AG04449 (cell line): Measurements from ENCODE around the gene ANKH.

Experiments used
- CTCF ChIA-PET: fragments of 350-600 bp; formaldehyde crosslinking; extraction: SDS; loops from one replicate; lab custom pipeline; 2021; ENCODE audit warnings: antibody characterized with exemption; lab: Yijun Ruan, JAX
- POLR2A ChIA-PET: fragments of 400-600, 350-600 bp; formaldehyde crosslinking; extraction: SDS; loops from one replicate; lab custom pipeline; 2020; ENCODE audit warnings: antibody characterized with exemption, inconsistent platforms; lab: Yijun Ruan, JAX
- DNase-seq: peaks from one replicate; pipeline ENCODE4 v3.0.0-alpha.2; 2010; ENCODE audit warnings: low read depth, low spot score
- H3K4me3 ChIP-seq: 2 replicates; pipeline ENCODE4 v1.5.1; 2011; ENCODE audit warnings: low read depth, mild to moderate bottlenecking, control low read depth, low read length
- CTCF ChIP-seq: IDR thresholded peaks from one replicate; pipeline ENCODE4 v1.5.1; 2011; ENCODE audit warnings: mild to moderate bottlenecking, moderate library complexity, low read length, control low read depth, inconsistent platforms; ENCODE audit not compliant: insufficient read depth; ENCODE audit errors: missing control alignments

ANKH gene

GRCh38 chr5:14667770-14668169 lies 203.8 kb downstream of the ANKH start:
- ChIA-PET CTCF (interaction anchor here (1.0 to 2.2 kb wide), 6 partner anchors 10 to 346 kb away, joined by 3 to 11 read pairs (median 6); no protein-coding TSS in a partner anchor), POLR2A (interaction anchor here (1.0 kb wide), 1 partner anchor 47 kb away, joined by 3 read pairs; no protein-coding TSS in a partner anchor)
- no peak for DNase-seq
- no peak overlapping the region for H3K4me3 ChIP-seq
- no peak for TF ChIP-seq CTCF

- POLR2A ChIA-PET, result interaction anchor here (1.0 kb wide), 1 partner anchor 47 kb away, joined by 3 read pairs; no protein-coding TSS in a partner anchor
- H3K4me3 ChIP-seq, result no peak overlapping the region
Measured at GRCh38 chr5:14667290-14667689, 204.3 kb downstream of the ANKH start.

GRCh38 chr5:14666357-14666756 lies 205.2 kb downstream of the ANKH start:
- ChIA-PET POLR2A (no interaction called here), CTCF (interaction anchor here (0.9 to 2.2 kb wide), 5 partner anchors 11 to 343 kb away, joined by 3 to 11 read pairs (median 7); no protein-coding TSS in a partner anchor)
- no peak for TF ChIP-seq CTCF
- H3K4me3 ChIP-seq, result peak overlapping the region; percentile 29
- no peak for DNase-seq

More at GRCh38 chr5:14667290-14667689, 204.3 kb downstream of the ANKH start:
- no peak for TF ChIP-seq CTCF
- DNase-seq, result no peak
- CTCF ChIA-PET, result interaction anchor here (0.6 to 2.2 kb wide), 7 partner anchors 9 to 347 kb away, joined by 3 to 11 read pairs (median 4); no protein-coding TSS in a partner anchor

- H3K4me3 ChIP-seq, result peak overlapping the region; percentile 88
- ChIA-PET CTCF (interaction anchor here (0.9 to 2.2 kb wide), 5 partner anchors 12 to 343 kb away, joined by 3 to 11 read pairs (median 7); no protein-coding TSS in a partner anchor), POLR2A (no interaction called here)
- TF ChIP-seq CTCF, result no peak
- no peak for DNase-seq
Measured at GRCh38 chr5:14665949-14666348, 205.6 kb downstream of the ANKH start.

- peak overlapping the region; percentile 88 for H3K4me3 ChIP-seq
- DNase-seq, result no peak
- ChIA-PET CTCF (no interaction called here), POLR2A (no interaction called here)
- TF ChIP-seq CTCF, result no peak
Measured at GRCh38 chr5:14665101-14665822, 206.3 kb downstream of the ANKH start.
